Fibroblast of skin of abdomen (primary cell): ENCODE results near the gene IL17C.

Experiments used
- DNase-seq: peaks from one replicate; pipeline ENCODE4 v3.0.0-alpha.2; 2013

Gene IL17C

GRCh38 chr16:88646345-88647034, 8.1 kb downstream of the IL17C start:
- DNase-seq, result no peak

- no peak for DNase-seq
Measured at GRCh38 chr16:88647178-88648070, 9.1 kb downstream of the IL17C start.

GRCh38 chr16:88649195-88649923, 11.0 kb downstream of the IL17C start:
- no peak for DNase-seq

- DNase-seq, result no peak
Measured at GRCh38 chr16:88649924-88650748, 11.8 kb downstream of the IL17C start.

GRCh38 chr16:88650749-88651275, 12.4 kb downstream of the IL17C start, which contains the start of gene CYBA:
Gene CYBA, minus strand, starts transcription at chr16:88651053. Its CDS starts 40 bp downstream, at chr16:88651013.
- DNase-seq, result peak; percentile 49

- DNase-seq, result no peak
Measured at GRCh38 chr16:88651276-88651988, 13.1 kb downstream of the IL17C start.

- no peak for DNase-seq
Measured at GRCh38 chr16:88651989-88652761, 13.8 kb downstream of the IL17C start.

GRCh38 chr16:88652762-88653063, 14.3 kb downstream of the IL17C start:
- no peak for DNase-seq

GRCh38 chr16:88653101-88653500, 14.7 kb downstream of the IL17C start:
- no peak for DNase-seq

- DNase-seq, result no peak
Measured at GRCh38 chr16:88653596-88654362, 15.4 kb downstream of the IL17C start.

- DNase-seq, result no peak
Measured at GRCh38 chr16:88654363-88655052, 16.1 kb downstream of the IL17C start.

- no peak for DNase-seq
Measured at GRCh38 chr16:88655053-88655732, 16.8 kb downstream of the IL17C start.

GRCh38 chr16:88655733-88656281, 17.4 kb downstream of the IL17C start:
- no peak for DNase-seq

- DNase-seq, result no peak
Measured at GRCh38 chr16:88656291-88656980, 18.1 kb downstream of the IL17C start.

- DNase-seq, result no peak
Measured at GRCh38 chr16:88657371-88657770, 19.0 kb downstream of the IL17C start.

- DNase-seq, result no peak
Measured at GRCh38 chr16:88658714-88659113, 20.3 kb downstream of the IL17C start.

GRCh38 chr16:88659160-88659559, 20.8 kb downstream of the IL17C start:
- DNase-seq, result no peak

- no peak for DNase-seq
Measured at GRCh38 chr16:88661468-88661867, 23.1 kb downstream of the IL17C start.
